WERI-Rb-1 (cell line): ENCODE measurements around the gene DNPH1.
A peak's percentile ranks its signal among the peaks of the same experiment; 100 is the strongest.

Source experiments
- DNase-seq: peaks from one replicate; pipeline ENCODE4 v3.0.0-alpha.2; 2020
- H3K27ac ChIP-seq: fragments of 250-450 bp; sonication (Bioruptor Pico); 2 replicates; pipeline ENCODE4 v1.5.1; 2020; ENCODE audit warnings: mild to moderate bottlenecking, moderate library complexity
- H3K27me3 ChIP-seq: fragments of 250-450 bp; sonication (Bioruptor Pico); 2 replicates; pipeline ENCODE4 v1.5.1; 2021; ENCODE audit warnings: mild to moderate bottlenecking, low read depth, moderate library complexity; ENCODE audit not compliant: insufficient read depth, severe bottlenecking
- H3K36me3 ChIP-seq: fragments of 250-450 bp; sonication (Bioruptor Pico); 2 replicates; pipeline ENCODE4 v1.5.1; 2020; ENCODE audit warnings: mild to moderate bottlenecking, moderate library complexity
- H3K4me3 ChIP-seq: 2 replicates; pipeline ENCODE4 v1.5.1; 2011; ENCODE audit warnings: low read depth, mild to moderate bottlenecking, control low read depth, low read length
- H3K9me3 ChIP-seq: fragments of 250-450 bp; sonication (Bioruptor Pico); 2 replicates; pipeline ENCODE4 v1.5.1; 2021; ENCODE audit warnings: mild to moderate bottlenecking, moderate library complexity; ENCODE audit not compliant: severe bottlenecking
- TF ChIP-seq, protein P1 (sequence below): IDR thresholded peaks from 2 replicates; pipeline ENCODE4 v1.5.1; 2011; ENCODE audit warnings: low read depth, mild to moderate bottlenecking, control low read depth, inconsistent platforms, low read length

DNPH1 gene

GRCh38 chr6:43184268-43184985 is 44.9 kb downstream of the DNPH1 start:
- Histone ChIP-seq H3K27ac (no peak overlapping the region), H3K4me3 (no peak overlapping the region), H3K27me3 (no peaks in the 10 kb centered on the region), H3K9me3 (peaks cover 5% of the 10 kb centered on the region), H3K36me3 (peaks cover 65% of the 10 kb centered on the region)
- no peak for DNase-seq
- TF ChIP-seq, protein P1, sequence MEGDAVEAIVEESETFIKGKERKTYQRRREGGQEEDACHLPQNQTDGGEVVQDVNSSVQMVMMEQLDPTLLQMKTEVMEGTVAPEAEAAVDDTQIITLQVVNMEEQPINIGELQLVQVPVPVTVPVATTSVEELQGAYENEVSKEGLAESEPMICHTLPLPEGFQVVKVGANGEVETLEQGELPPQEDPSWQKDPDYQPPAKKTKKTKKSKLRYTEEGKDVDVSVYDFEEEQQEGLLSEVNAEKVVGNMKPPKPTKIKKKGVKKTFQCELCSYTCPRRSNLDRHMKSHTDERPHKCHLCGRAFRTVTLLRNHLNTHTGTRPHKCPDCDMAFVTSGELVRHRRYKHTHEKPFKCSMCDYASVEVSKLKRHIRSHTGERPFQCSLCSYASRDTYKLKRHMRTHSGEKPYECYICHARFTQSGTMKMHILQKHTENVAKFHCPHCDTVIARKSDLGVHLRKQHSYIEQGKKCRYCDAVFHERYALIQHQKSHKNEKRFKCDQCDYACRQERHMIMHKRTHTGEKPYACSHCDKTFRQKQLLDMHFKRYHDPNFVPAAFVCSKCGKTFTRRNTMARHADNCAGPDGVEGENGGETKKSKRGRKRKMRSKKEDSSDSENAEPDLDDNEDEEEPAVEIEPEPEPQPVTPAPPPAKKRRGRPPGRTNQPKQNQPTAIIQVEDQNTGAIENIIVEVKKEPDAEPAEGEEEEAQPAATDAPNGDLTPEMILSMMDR, result no peak

- TF ChIP-seq, protein P1, result no peak
- Histone ChIP-seq H3K9me3 (peaks cover 5% of the 10 kb centered on the region), H3K4me3 (no peak overlapping the region), H3K27ac (no peak overlapping the region), H3K27me3 (no peaks in the 10 kb centered on the region), H3K36me3 (peaks cover 65% of the 10 kb centered on the region)
- no peak for DNase-seq
These were observed 45.8 kb downstream of the DNPH1 start for GRCh38 chr6:43183441-43183840.

GRCh38 chr6:43181942-43182860 is 47.1 kb downstream of the DNPH1 start, which contains the start of gene CUL9:
Gene CUL9, plus strand, starts transcription at chr6:43182196. Its CDS starts 2,115 bp downstream, at chr6:43184311.
- peak within 1 kb of the TSS; percentile 63 for H3K27ac ChIP-seq
- peak; percentile 95 for DNase-seq
- no peaks in the 10 kb centered on the region for H3K27me3 ChIP-seq
- peaks cover 65% of the 10 kb centered on the region for H3K36me3 ChIP-seq
- H3K9me3 ChIP-seq, result peaks cover 3% of the 10 kb centered on the region
- TF ChIP-seq, protein P1, result peak; percentile 28; the same call in 1 of the 2 replicates
- peak within 1 kb of the TSS; percentile 71 for H3K4me3 ChIP-seq

GRCh38 chr6:43181621-43181941 is 47.7 kb downstream of the DNPH1 start:
- Histone ChIP-seq H3K36me3 (peaks cover 65% of the 10 kb centered on the region), H3K27ac (peak overlapping the region; percentile 63), H3K27me3 (no peaks in the 10 kb centered on the region), H3K4me3 (peak overlapping the region; percentile 71), H3K9me3 (no peaks in the 10 kb centered on the region)
- DNase-seq, result no peak
- TF ChIP-seq, protein P1, result no peak

DNA sequence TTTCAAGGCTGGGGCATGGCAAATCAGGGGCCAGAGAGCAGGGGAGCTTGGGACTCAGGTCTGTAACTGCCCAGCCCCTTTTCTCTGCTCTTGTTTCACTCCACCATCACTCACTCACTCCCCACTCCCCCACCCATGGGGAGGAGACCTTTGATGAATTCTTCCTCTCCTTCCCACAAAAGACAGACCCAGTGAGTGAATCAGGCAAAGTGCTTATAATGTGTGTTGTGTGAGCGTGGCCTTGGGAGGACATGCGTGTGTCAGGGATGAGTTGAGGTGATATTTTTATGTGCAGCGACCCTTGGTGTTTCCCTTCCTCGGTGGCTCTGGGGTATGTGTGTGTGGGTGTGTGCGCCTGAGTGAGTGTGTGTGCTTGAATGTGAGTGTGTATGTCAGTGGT is 48.3 kb downstream of the DNPH1 start:
- TF ChIP-seq, protein P1, result no peak
- peak overlapping the region; percentile 63 for H3K27ac ChIP-seq
- H3K4me3 ChIP-seq, result no peak overlapping the region
- H3K36me3 ChIP-seq, result peaks cover 65% of the 10 kb centered on the region
- H3K9me3 ChIP-seq, result no peaks in the 10 kb centered on the region
- H3K27me3 ChIP-seq, result no peaks in the 10 kb centered on the region
- DNase-seq, result no peak
